ENCODE measurements around the gene TSPAN11.

- TF ChIP-seq ELF4 (IDR thresholded peaks at IDR 0.05): no peak
- no peak for TF ChIP-seq L3MBTL2 (conservative IDR thresholded peaks at IDR 0.05)
- no peak for TF ChIP-seq FOXK2 (IDR thresholded peaks at IDR 0.05)
- no peak for TF ChIP-seq SP1 (IDR thresholded peaks at IDR 0.05)
- no peak for TF ChIP-seq HDGF (IDR thresholded peaks at IDR 0.05; ENCODE audit: borderline replicate concordance)
- no peak for TF ChIP-seq TARDBP (IDR thresholded peaks at IDR 0.05)
Measured at GRCh38 chr12:31011746-31012566, 85.4 kb downstream of the TSPAN11 start.

Measured in HEK293T (cell line).